ENCODE data around the gene SLC22A23. TPM values are rescaled to one million over a fixed set of nuclear protein-coding genes. Genes with fewer than 3 reads are reported as not detected.
"Not testable (repeated sequence)": the region's sequence is repeated elsewhere in the genome, so short reads cannot be mapped to it uniquely, and the experiment has no call there.

SLC22A23 gene
- total and polyA plus RNA-seq, 8 donors: 4.9 to 27.9 (median 14.2) TPM

- peaks cover 11 to 32% (median 26%) of the 10 kb centered on the region in 3 donors for H3K4me1 ChIP-seq
- H3K27ac ChIP-seq: no peak overlapping the region
- no peaks in the 10 kb centered on the region for H3K9me3 ChIP-seq
- DNase-seq: no peak
- no peak for TF ChIP-seq CTCF (IDR thresholded peaks at IDR 0.05)
- H3K36me3 ChIP-seq: no peaks in the 10 kb centered on the region
- no peak for ATAC-seq
- FAIRE-seq: no peak
- intact Hi-C loops (cut with DNase I): no loop called here
- H3K27me3 ChIP-seq: no peaks in the 10 kb centered on the region
- 81 to 82% methylated on average over 10 of the region's 10 CpGs for WGBS, 2 donors
- no peak overlapping the region for H3K4me3 ChIP-seq
Measured at GRCh38 chr6:3379482-3380060, 77.3 kb downstream of the SLC22A23 start.

DNA sequence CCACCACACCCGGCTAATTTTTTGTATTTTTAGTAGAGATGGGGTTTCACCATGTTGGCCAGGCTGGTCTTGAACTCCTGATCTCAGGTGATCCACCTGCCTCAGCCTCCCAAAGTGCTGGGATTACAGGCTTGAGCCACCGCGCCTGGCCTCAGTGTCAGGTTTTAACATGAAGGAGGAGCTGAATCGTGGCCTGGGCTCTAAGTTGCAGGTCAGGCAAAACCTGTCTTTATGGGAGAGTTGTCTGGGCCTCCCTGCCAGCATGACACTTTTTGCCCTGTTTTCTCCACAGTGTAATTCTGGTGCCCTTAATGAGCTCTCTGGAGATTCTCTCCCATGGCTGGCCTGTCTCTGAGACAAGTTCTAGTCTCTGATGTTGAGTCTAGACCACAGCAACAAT, 78.0 kb downstream of the SLC22A23 start:
- WGBS, 2 donors: 80 to 81% methylated on average over 4 of the region's 4 CpGs
- H3K27me3 ChIP-seq; ATAC-seq; H3K4me3 ChIP-seq; intact Hi-C loops (cut with DNase I); DNase-seq; H3K9me3 ChIP-seq; H3K27ac ChIP-seq; H3K36me3 ChIP-seq; FAIRE-seq: not testable (repeated sequence)
- H3K4me1 ChIP-seq: peaks cover 9 to 24% (median 22%) of the 10 kb centered on the region in 3 donors

GRCh38 chr6:3378398-3378782, 78.5 kb downstream of the SLC22A23 start:
- H3K27me3 ChIP-seq; H3K4me3 ChIP-seq; H3K36me3 ChIP-seq; intact Hi-C loops (cut with DNase I); H3K27ac ChIP-seq; H3K9me3 ChIP-seq; ATAC-seq; FAIRE-seq; DNase-seq: not testable (repeated sequence)
- H3K4me1 ChIP-seq: peaks cover 4 to 20% (median 18%) of the 10 kb centered on the region in 3 donors
- 86 to 88% methylated on average over 6 of the region's 6 CpGs for WGBS, 2 donors

DNA sequence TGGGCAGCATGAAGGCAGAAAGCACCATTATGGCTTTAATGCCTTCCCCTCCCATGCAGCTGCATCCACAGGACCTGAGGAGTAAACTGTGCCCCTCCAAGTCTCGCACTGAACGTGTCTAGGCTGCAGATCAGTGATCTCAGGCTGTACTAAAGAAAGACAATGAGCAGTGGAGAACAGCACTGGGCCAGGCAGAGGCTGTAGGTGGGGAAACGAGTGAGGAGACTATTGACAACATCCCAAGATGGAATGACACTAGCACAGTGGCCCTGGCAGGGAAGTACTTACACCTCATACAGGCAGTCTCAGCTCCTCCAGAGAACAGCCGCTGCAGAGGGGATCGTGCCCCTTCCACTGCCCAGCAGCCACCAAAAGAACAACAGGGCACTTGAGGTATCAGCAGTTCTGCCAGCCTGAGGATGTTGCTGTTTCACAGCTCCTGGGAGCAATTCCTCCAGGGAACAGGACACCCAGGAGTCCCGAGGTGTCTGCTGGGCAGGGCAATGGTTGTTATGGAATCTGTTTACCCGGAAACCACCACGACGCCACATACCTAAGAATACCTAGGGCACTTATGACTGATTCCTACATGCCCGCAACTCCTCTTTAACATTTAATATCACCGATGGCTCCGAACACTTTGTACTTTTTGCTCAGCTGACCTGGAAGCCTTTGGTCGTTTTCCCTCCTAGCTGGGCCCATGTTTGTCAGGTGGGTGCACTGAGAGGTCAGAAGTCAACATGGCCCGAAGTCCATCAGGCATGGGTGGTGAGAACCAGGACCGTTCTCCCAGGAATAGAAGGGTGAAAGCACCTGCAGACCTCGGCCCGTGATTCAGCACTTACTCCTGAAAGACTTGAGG, 79.1 kb downstream of the SLC22A23 start:
- no peaks in the 10 kb centered on the region for H3K9me3 ChIP-seq
- no peaks in the 10 kb centered on the region for H3K36me3 ChIP-seq
- FAIRE-seq (no peak), ATAC-seq (no peak), DNase-seq (no peak)
- no peaks in the 10 kb centered on the region for H3K27me3 ChIP-seq
- peaks cover 8 to 23% (median 21%) of the 10 kb centered on the region in 3 donors for H3K4me1 ChIP-seq
- no peak overlapping the region for H3K27ac ChIP-seq
- H3K4me3 ChIP-seq: no peak overlapping the region
- WGBS, 2 donors: 93 to 94% methylated on average over 17 of the region's 17 CpGs
- no peak for TF ChIP-seq CTCF (IDR thresholded peaks at IDR 0.05)
- intact Hi-C loops (cut with DNase I): no loop called here

DNA sequence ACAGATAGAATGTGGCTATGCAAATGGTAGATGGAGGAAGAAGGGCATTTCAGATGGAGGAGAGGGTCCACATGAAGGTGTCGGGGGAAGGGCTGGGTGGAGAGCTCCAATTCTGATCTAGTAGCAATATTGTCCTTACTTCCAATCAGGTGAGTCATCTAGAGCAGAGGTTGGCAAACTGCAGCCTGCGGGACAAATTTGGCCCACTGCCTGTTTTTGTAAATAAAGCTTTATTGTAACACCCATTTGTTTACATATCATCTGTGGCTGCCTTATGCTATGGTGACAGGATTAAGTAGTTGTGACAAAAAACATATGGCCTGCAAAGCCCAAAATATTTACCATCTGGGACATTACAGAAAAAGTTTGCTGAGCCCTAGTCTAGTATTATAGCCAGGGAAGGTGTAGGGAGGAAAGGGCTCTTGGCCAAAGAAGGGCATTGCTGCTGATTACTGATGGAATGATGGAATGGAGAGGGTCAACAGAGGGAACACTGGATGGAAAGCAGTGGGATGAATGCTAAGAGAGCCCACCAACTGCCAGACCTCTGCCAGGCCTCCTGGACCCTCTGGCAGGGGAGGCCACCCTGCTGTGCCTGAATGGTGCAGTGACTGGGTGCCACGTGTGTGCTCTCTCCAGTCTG, 79.8 kb downstream of the SLC22A23 start:
- WGBS, 2 donors: 89 to 97% methylated on average over 3 of the region's 3 CpGs
- Histone ChIP-seq H3K4me1 (peaks cover 10 to 29% (median 24%) of the 10 kb centered on the region in 3 donors), H3K27ac (no peak overlapping the region), H3K4me3 (no peak overlapping the region), H3K36me3 (no peaks in the 10 kb centered on the region), H3K27me3 (no peaks in the 10 kb centered on the region), H3K9me3 (no peaks in the 10 kb centered on the region)
- DNase-seq: no peak
- ATAC-seq: no peak
- intact Hi-C loops (cut with DNase I): no loop called here
- FAIRE-seq: no peak
- TF ChIP-seq CTCF (IDR thresholded peaks at IDR 0.05): no peak
